ES-I3 (cell line): ENCODE data around the gene DPH3.

Experiments used
- H3K36me3 ChIP-seq: 2 replicates; pipeline ENCODE4 v1.6.1; 2013; ENCODE audit warnings: mild to moderate bottlenecking, low read length, control low read depth, moderate library complexity; ENCODE audit not compliant: insufficient read depth
- H3K4me1 ChIP-seq: 2 replicates; pipeline ENCODE4 v1.6.1; 2013; ENCODE audit warnings: mild to moderate bottlenecking, control low read depth, low read length; ENCODE audit not compliant: insufficient read depth
- H3K9ac ChIP-seq: 2 replicates; pipeline ENCODE4 v1.6.1; 2013; ENCODE audit warnings: low read depth, mild to moderate bottlenecking, low read length, moderate library complexity
- H3K9me3 ChIP-seq: 2 replicates; pipeline ENCODE4 v1.6.1; 2013; ENCODE audit warnings: mild to moderate bottlenecking, low read length, moderate library complexity; ENCODE audit not compliant: control insufficient read depth, insufficient read depth

DPH3 gene

GRCh38 chr3:16284633-16285032, 19.9 kb upstream of the DPH3 start:
- Histone ChIP-seq H3K36me3 (peaks cover 5% of the 10 kb centered on the region), H3K9me3 (no peaks in the 10 kb centered on the region), H3K4me1 (no peaks in the 10 kb centered on the region), H3K9ac (no peak overlapping the region)

DNA sequence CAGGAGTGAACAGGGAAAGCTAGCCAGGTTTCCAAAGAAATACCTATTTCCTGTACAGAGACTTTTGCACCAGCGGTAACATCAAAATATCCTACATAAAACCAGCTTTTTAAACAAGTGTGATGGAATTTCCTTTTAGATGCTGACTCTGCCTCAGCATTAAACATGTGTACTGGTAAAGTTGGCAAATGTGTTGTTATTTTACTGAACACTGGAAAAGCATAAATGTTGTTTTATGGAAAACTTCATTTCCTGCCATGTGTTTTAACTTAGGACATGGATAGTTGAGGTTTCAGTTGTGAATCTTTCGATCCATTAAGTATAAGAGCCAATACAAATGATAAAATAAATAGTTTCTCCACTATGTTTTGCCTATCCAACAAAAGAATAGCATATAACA, 15.9 kb upstream of the DPH3 start:
- H3K9ac ChIP-seq: no peak overlapping the region
- no peaks in the 10 kb centered on the region for H3K4me1 ChIP-seq
- peaks cover 2% of the 10 kb centered on the region; the same call in 1 of the 2 replicates for H3K36me3 ChIP-seq
- H3K9me3 ChIP-seq: no peaks in the 10 kb centered on the region

- Histone ChIP-seq H3K9ac (no peak overlapping the region), H3K4me1 (no peaks in the 10 kb centered on the region), H3K36me3 (0 out of 2 replicates have a peak, but pooled peaks cover 2% of the 10 kb centered on the region), H3K9me3 (no peaks in the 10 kb centered on the region)
Measured at GRCh38 chr3:16279010-16279801, 14.5 kb upstream of the DPH3 start.

DNA sequence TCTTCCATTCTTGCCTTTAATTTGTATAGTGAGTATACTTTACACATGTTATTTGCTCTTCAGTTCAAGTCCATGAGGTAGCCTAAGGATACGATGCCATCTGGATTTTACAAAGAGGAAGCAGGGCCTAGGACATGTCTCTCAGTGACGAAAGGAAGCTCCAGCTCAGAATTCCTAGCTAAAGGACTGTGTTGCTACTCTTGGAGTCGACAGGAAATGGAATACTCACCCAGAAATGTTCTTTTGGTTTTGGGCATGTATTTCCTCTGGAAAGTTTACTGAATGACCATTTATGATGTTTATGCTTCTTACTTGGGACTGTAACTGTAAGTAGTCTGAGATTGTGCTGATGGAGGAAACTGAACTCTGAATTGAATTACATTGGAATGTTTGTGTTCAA, 12.7 kb upstream of the DPH3 start:
- H3K9me3 ChIP-seq: no peaks in the 10 kb centered on the region

GRCh38 chr3:16273867-16274266, 9.1 kb upstream of the DPH3 start:
- Histone ChIP-seq H3K36me3 (peaks cover 4% of the 10 kb centered on the region; the same call in 1 of the 2 replicates), H3K4me1 (no peaks in the 10 kb centered on the region), H3K9me3 (no peaks in the 10 kb centered on the region), H3K9ac (no peak overlapping the region)

More for the DNA sequence above, 12.7 kb upstream of the DPH3 start:
- Histone ChIP-seq H3K36me3 (no peaks in the 10 kb centered on the region), H3K9ac (no peak overlapping the region), H3K4me1 (no peaks in the 10 kb centered on the region)

GRCh38 chr3:16272588-16272987, 7.8 kb upstream of the DPH3 start:
- Histone ChIP-seq H3K4me1 (no peaks in the 10 kb centered on the region), H3K36me3 (peaks cover 4% of the 10 kb centered on the region; the same call in 1 of the 2 replicates), H3K9ac (no peak overlapping the region), H3K9me3 (no peaks in the 10 kb centered on the region)

DNA sequence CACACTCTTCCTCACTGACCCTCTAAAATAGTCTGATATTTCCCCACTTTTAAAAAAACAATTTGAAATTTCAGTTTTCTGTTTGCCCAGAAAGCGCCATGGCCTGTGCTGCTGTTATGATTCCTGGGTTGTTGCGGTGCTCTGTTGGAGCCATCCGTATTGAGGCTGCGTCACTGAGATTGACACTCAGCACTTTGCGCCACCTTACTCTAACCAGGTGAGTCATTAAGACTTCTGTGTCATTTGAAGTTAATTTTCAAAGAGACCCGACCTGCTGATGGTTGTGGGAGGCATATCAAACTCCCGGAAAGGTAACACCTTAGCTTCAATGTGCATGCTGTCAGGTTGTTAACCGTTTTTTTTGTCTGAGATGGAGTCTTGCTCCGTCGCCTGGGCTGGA, 6.1 kb upstream of the DPH3 start:
- peaks cover under 1% of the 10 kb centered on the region; the same call in 1 of the 2 replicates for H3K4me1 ChIP-seq
- no peak overlapping the region for H3K9ac ChIP-seq
- peaks cover 4% of the 10 kb centered on the region; the same call in 1 of the 2 replicates for H3K36me3 ChIP-seq
- H3K9me3 ChIP-seq: no peaks in the 10 kb centered on the region

GRCh38 chr3:16266714-16267113, 2.0 kb upstream of the DPH3 start:
- peaks cover 4% of the 10 kb centered on the region; the same call in 1 of the 2 replicates for H3K4me1 ChIP-seq
- no peaks in the 10 kb centered on the region for H3K9me3 ChIP-seq
- H3K36me3 ChIP-seq: no peaks in the 10 kb centered on the region
- H3K9ac ChIP-seq: no peak overlapping the region

DNA sequence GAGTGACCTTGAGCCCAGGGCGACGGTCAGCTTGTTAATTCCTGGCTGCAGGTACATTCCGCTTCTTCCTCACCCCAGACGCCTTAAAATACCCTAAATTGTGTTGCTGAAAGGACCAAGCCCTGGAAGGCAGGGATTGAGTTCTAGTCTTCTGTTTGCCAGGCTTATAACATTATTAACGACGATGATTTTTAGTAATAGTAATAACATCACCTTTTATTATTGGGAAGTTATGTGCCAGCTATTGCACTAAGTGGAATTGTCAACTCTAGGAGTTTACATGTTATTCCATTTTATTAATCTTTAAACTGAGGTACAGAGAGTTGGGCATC, 678 bp upstream of the DPH3 start:
- Histone ChIP-seq H3K9ac (peak overlapping the region; percentile 84), H3K9me3 (no peaks in the 10 kb centered on the region), H3K4me1 (peaks cover 4% of the 10 kb centered on the region; the same call in 1 of the 2 replicates), H3K36me3 (no peaks in the 10 kb centered on the region)

GRCh38 chr3:16264174-16264707, 502 bp downstream of the DPH3 start:
- peak overlapping the region; percentile 84 for H3K9ac ChIP-seq
- H3K36me3 ChIP-seq: no peaks in the 10 kb centered on the region
- no peaks in the 10 kb centered on the region for H3K9me3 ChIP-seq
- peaks cover 4% of the 10 kb centered on the region; the same call in 1 of the 2 replicates for H3K4me1 ChIP-seq

DNA sequence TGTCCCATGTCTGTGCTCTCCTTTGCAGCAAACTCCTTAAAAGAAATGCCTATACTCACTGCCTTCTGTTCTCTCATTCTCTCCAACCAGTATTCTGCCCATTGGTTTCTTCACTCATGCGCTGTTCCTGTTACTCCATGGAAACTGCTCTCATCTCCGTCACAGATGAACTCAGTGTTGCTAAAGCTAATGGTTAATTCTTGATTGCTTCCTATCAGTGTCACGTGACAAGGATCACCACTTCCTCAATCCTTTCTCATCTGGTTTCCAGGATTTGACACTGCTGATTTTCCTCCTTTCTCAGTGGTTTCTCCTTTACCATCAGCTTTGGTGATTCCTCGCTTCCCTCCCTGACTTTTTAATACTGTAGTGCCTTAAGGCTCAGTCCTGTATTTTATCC, 2.6 kb downstream of the DPH3 start:
- Histone ChIP-seq H3K4me1 (peaks cover 4% of the 10 kb centered on the region; the same call in 1 of the 2 replicates), H3K9me3 (no peaks in the 10 kb centered on the region), H3K36me3 (no peaks in the 10 kb centered on the region), H3K9ac (no peak overlapping the region)

GRCh38 chr3:16260046-16260445, 4.7 kb downstream of the DPH3 start:
- no peaks in the 10 kb centered on the region for H3K9me3 ChIP-seq
- no peak overlapping the region for H3K9ac ChIP-seq
- no peaks in the 10 kb centered on the region for H3K36me3 ChIP-seq
- H3K4me1 ChIP-seq: no peaks in the 10 kb centered on the region

- Histone ChIP-seq H3K9ac (no peak overlapping the region), H3K36me3 (no peaks in the 10 kb centered on the region), H3K9me3 (no peaks in the 10 kb centered on the region), H3K4me1 (no peaks in the 10 kb centered on the region)
Measured at GRCh38 chr3:16258866-16259265, 5.9 kb downstream of the DPH3 start.

DNA sequence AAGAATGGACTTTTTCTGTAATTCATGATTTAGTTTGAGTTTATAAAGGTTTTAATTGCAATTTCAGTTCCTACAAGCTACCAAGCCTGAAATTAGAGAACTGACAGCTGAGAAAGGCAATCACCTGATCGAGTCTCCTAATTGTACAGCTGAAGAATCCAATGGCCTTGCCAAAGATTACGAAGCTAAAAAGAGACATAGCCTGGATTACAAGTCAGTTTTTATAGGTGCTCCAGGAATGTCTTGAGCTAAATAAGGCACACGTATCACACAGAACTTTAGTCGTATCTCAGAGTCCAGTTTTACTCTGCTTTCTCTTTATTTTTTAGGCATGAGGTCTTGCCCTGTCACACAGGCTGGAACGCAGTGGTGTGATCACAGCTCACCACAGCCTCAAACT, 6.6 kb downstream of the DPH3 start:
- H3K9me3 ChIP-seq: no peaks in the 10 kb centered on the region
- no peaks in the 10 kb centered on the region for H3K4me1 ChIP-seq
- no peaks in the 10 kb centered on the region for H3K36me3 ChIP-seq
- H3K9ac ChIP-seq: no peak overlapping the region

DNA sequence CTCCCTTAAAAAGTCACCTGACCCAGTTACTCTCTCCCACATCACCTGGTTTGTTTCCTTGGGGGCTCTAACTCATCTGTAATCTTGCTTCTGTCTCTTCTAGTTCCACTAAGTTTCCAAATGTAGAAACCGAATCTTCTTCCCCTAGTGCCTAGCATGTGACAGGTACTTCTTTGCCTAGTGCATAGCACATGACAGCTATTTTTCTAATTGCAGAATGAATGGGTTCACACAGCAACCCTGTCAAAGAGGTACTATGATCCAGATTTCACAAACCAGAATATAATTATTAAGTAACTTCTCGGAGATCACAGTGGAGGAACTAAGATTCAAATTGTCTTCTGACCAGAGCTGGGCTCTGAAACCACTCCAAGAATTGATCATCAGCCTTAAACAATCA, 7.4 kb downstream of the DPH3 start:
- Histone ChIP-seq H3K4me1 (no peaks in the 10 kb centered on the region), H3K36me3 (no peaks in the 10 kb centered on the region), H3K9me3 (no peaks in the 10 kb centered on the region), H3K9ac (no peak overlapping the region)
